Measurements from ENCODE around the gene MIPEP.

DNA sequence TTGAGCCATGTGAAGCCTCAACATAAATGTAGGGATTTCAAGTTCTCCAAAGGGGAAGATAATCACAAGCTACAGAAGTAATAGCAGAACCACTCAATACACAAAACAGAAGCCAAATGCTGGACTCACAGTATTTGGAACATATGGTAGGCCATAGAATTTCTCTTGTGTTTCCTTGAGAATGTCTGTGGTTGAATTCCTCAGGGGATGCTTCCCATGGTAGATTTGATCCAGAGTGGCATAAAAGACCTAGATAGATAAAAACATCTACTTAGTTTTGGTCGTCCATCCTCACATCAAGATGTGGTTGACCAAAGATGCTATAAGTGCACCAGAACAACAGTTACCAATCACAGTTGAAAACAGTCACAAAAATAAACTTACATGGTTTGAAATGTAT, 83.4 kb downstream of the MIPEP start:
- TF ChIP-seq, protein P1, sequence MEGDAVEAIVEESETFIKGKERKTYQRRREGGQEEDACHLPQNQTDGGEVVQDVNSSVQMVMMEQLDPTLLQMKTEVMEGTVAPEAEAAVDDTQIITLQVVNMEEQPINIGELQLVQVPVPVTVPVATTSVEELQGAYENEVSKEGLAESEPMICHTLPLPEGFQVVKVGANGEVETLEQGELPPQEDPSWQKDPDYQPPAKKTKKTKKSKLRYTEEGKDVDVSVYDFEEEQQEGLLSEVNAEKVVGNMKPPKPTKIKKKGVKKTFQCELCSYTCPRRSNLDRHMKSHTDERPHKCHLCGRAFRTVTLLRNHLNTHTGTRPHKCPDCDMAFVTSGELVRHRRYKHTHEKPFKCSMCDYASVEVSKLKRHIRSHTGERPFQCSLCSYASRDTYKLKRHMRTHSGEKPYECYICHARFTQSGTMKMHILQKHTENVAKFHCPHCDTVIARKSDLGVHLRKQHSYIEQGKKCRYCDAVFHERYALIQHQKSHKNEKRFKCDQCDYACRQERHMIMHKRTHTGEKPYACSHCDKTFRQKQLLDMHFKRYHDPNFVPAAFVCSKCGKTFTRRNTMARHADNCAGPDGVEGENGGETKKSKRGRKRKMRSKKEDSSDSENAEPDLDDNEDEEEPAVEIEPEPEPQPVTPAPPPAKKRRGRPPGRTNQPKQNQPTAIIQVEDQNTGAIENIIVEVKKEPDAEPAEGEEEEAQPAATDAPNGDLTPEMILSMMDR (optimal IDR thresholded peaks at IDR 0.05 in 1 of 3, IDR thresholded peaks at IDR 0.05 in 1 of 3, conservative IDR thresholded peaks at IDR 0.05 in 1 of 3; ENCODE audit: extremely low read depth in 1 of 3, insufficient read depth in 2 of 3, low read length in 3 of 3): no peak
- TF ChIP-seq EZH2 (IDR thresholded peaks at IDR 0.05; ENCODE audit: low read length): no peak
